Measurements from ENCODE around the gene CRAT. TPM values are rescaled to one million over a fixed set of nuclear protein-coding genes. Genes with fewer than 3 reads are reported as not detected.
A peak's percentile ranks its signal among the peaks of the same experiment; 100 is the strongest.

CRAT gene
- total and polyA plus RNA-seq, 5 donors from 2014 or later: 8.7 to 12.5 (median 10.9) TPM

- H3K27ac ChIP-seq (ENCODE audit: insufficient read depth, low read length, poor library complexity, severe bottlenecking): no peak overlapping the region
- H3K4me1 ChIP-seq (ENCODE audit: control insufficient read depth, insufficient read depth, low read length, poor library complexity, severe bottlenecking): no peaks in the 10 kb centered on the region
- ATAC-seq (ENCODE audit: low read depth in 2 of 2) (no peak), DNase-seq (no peak)
- Mint-ChIP-seq H3K4me3 (peak overlapping the region in 1 of 4 donors; percentile 29), H3K4me1 (no peaks in the 10 kb centered on the region), H3K27me3 (no peaks in the 10 kb centered on the region), H3K36me3 (peaks cover 3% of the 10 kb centered on the region), H3K9me3 (no peaks in the 10 kb centered on the region), H3K27ac (no peak overlapping the region)
- no peaks in the 10 kb centered on the region for H3K27me3 ChIP-seq (ENCODE audit: control insufficient read depth, insufficient read depth, low read length)
- H3K4me3 ChIP-seq (ENCODE audit: low read depth, low read length): no peak overlapping the region
- H3K36me3 ChIP-seq (ENCODE audit: control insufficient read depth, insufficient read depth, low read length): no peaks in the 10 kb centered on the region
- no peaks in the 10 kb centered on the region for H3K9me3 ChIP-seq (ENCODE audit: control insufficient read depth in 2 of 2, low read length in 2 of 2)
Measured at GRCh38 chr9:129101279-129101678, 9.3 kb downstream of the CRAT start.

GRCh38 chr9:129100383-129101169 is 10.0 kb downstream of the CRAT start:
- Histone ChIP-seq H3K27me3 (ENCODE audit: control insufficient read depth, insufficient read depth, low read length) (no peaks in the 10 kb centered on the region), H3K36me3 (ENCODE audit: control insufficient read depth, insufficient read depth, low read length) (no peaks in the 10 kb centered on the region), H3K4me1 (ENCODE audit: control insufficient read depth, insufficient read depth, low read length, poor library complexity, severe bottlenecking) (no peaks in the 10 kb centered on the region), H3K27ac (ENCODE audit: insufficient read depth, low read length, poor library complexity, severe bottlenecking) (no peak overlapping the region), H3K4me3 (ENCODE audit: low read depth, low read length) (no peak overlapping the region), H3K9me3 (ENCODE audit: control insufficient read depth in 2 of 2, low read length in 2 of 2) (no peaks in the 10 kb centered on the region)
- DNase-seq (no peak), ATAC-seq (ENCODE audit: low read depth in 2 of 2) (no peak)
- peaks cover 3% of the 10 kb centered on the region for H3K36me3 Mint-ChIP-seq
- no peaks in the 10 kb centered on the region for H3K9me3 Mint-ChIP-seq
- no peak overlapping the region for H3K4me3 Mint-ChIP-seq
- H3K27ac Mint-ChIP-seq: no peak overlapping the region
- no peaks in the 10 kb centered on the region for H3K27me3 Mint-ChIP-seq
- H3K4me1 Mint-ChIP-seq: no peaks in the 10 kb centered on the region

GRCh38 chr9:129098328-129098727 is 12.3 kb downstream of the CRAT start:
- H3K27ac Mint-ChIP-seq: no peak overlapping the region
- no peaks in the 10 kb centered on the region for H3K27me3 ChIP-seq (ENCODE audit: control insufficient read depth, insufficient read depth, low read length)

GRCh38 chr9:129097671-129098306 is 12.8 kb downstream of the CRAT start:
- Mint-ChIP-seq H3K36me3 (peaks cover 3% of the 10 kb centered on the region), H3K4me1 (no peaks in the 10 kb centered on the region), H3K4me3 (no peak overlapping the region), H3K9me3 (no peaks in the 10 kb centered on the region), H3K27ac (no peak overlapping the region), H3K27me3 (no peaks in the 10 kb centered on the region)
- DNase-seq (no peak), ATAC-seq (ENCODE audit: low read depth in 2 of 2) (no peak)
- H3K4me3 ChIP-seq (ENCODE audit: low read depth, low read length): no peak overlapping the region
- H3K4me1 ChIP-seq (ENCODE audit: control insufficient read depth, insufficient read depth, low read length, poor library complexity, severe bottlenecking): no peaks in the 10 kb centered on the region
- no peaks in the 10 kb centered on the region for H3K9me3 ChIP-seq (ENCODE audit: control insufficient read depth in 2 of 2, low read length in 2 of 2)
- H3K27ac ChIP-seq (ENCODE audit: insufficient read depth, low read length, poor library complexity, severe bottlenecking): no peak overlapping the region
- H3K36me3 ChIP-seq (ENCODE audit: control insufficient read depth, insufficient read depth, low read length): no peaks in the 10 kb centered on the region
- no peaks in the 10 kb centered on the region for H3K27me3 ChIP-seq (ENCODE audit: control insufficient read depth, insufficient read depth, low read length)

More at GRCh38 chr9:129098328-129098727, 12.3 kb downstream of the CRAT start:
- DNase-seq (no peak), ATAC-seq (ENCODE audit: low read depth in 2 of 2) (no peak)
- Histone ChIP-seq H3K4me1 (ENCODE audit: control insufficient read depth, insufficient read depth, low read length, poor library complexity, severe bottlenecking) (no peaks in the 10 kb centered on the region), H3K4me3 (ENCODE audit: low read depth, low read length) (no peak overlapping the region), H3K9me3 (ENCODE audit: control insufficient read depth in 2 of 2, low read length in 2 of 2) (no peaks in the 10 kb centered on the region), H3K27ac (ENCODE audit: insufficient read depth, low read length, poor library complexity, severe bottlenecking) (no peak overlapping the region), H3K36me3 (ENCODE audit: control insufficient read depth, insufficient read depth, low read length) (no peaks in the 10 kb centered on the region)
- H3K36me3 Mint-ChIP-seq: peaks cover 3% of the 10 kb centered on the region
- H3K4me1 Mint-ChIP-seq: no peaks in the 10 kb centered on the region
- H3K4me3 Mint-ChIP-seq: no peak overlapping the region
- no peaks in the 10 kb centered on the region for H3K9me3 Mint-ChIP-seq
- no peaks in the 10 kb centered on the region for H3K27me3 Mint-ChIP-seq

- Histone ChIP-seq H3K4me1 (ENCODE audit: control insufficient read depth, insufficient read depth, low read length, poor library complexity, severe bottlenecking) (no peaks in the 10 kb centered on the region), H3K9me3 (ENCODE audit: control insufficient read depth in 2 of 2, low read length in 2 of 2) (no peaks in the 10 kb centered on the region), H3K27me3 (ENCODE audit: control insufficient read depth, insufficient read depth, low read length) (no peaks in the 10 kb centered on the region), H3K4me3 (ENCODE audit: low read depth, low read length) (no peak overlapping the region), H3K36me3 (ENCODE audit: control insufficient read depth, insufficient read depth, low read length) (no peaks in the 10 kb centered on the region), H3K27ac (ENCODE audit: insufficient read depth, low read length, poor library complexity, severe bottlenecking) (no peak overlapping the region)
- Mint-ChIP-seq H3K4me1 (no peaks in the 10 kb centered on the region), H3K27ac (no peak overlapping the region), H3K4me3 (no peak overlapping the region), H3K9me3 (no peaks in the 10 kb centered on the region), H3K36me3 (peaks cover 3% of the 10 kb centered on the region), H3K27me3 (no peaks in the 10 kb centered on the region)
- DNase-seq (no peak), ATAC-seq (ENCODE audit: low read depth in 2 of 2) (no peak)
Measured at GRCh38 chr9:129095908-129096307, 14.7 kb downstream of the CRAT start.

- Mint-ChIP-seq H3K4me1 (no peaks in the 10 kb centered on the region), H3K36me3 (peaks cover 3% of the 10 kb centered on the region), H3K27me3 (no peaks in the 10 kb centered on the region), H3K27ac (no peak overlapping the region), H3K9me3 (no peaks in the 10 kb centered on the region), H3K4me3 (no peak overlapping the region)
- Histone ChIP-seq H3K9me3 (ENCODE audit: control insufficient read depth in 2 of 2, low read length in 2 of 2) (no peaks in the 10 kb centered on the region), H3K27me3 (ENCODE audit: control insufficient read depth, insufficient read depth, low read length) (no peaks in the 10 kb centered on the region), H3K4me1 (ENCODE audit: control insufficient read depth, insufficient read depth, low read length, poor library complexity, severe bottlenecking) (no peaks in the 10 kb centered on the region), H3K36me3 (ENCODE audit: control insufficient read depth, insufficient read depth, low read length) (peaks cover 2% of the 10 kb centered on the region), H3K4me3 (ENCODE audit: low read depth, low read length) (no peak overlapping the region), H3K27ac (ENCODE audit: insufficient read depth, low read length, poor library complexity, severe bottlenecking) (no peak overlapping the region)
- DNase-seq (no peak), ATAC-seq (ENCODE audit: low read depth in 2 of 2) (no peak)
Measured at GRCh38 chr9:129095170-129095667, 15.4 kb downstream of the CRAT start.

- Mint-ChIP-seq H3K4me3 (no peak overlapping the region), H3K36me3 (peaks cover 3% of the 10 kb centered on the region), H3K4me1 (no peaks in the 10 kb centered on the region), H3K27me3 (no peaks in the 10 kb centered on the region), H3K9me3 (no peaks in the 10 kb centered on the region), H3K27ac (no peak overlapping the region)
- peaks cover 8% of the 10 kb centered on the region for H3K36me3 ChIP-seq (ENCODE audit: control insufficient read depth, insufficient read depth, low read length)
- ATAC-seq (ENCODE audit: low read depth in 2 of 2) (no peak), DNase-seq (no peak)
- H3K4me1 ChIP-seq (ENCODE audit: control insufficient read depth, insufficient read depth, low read length, poor library complexity, severe bottlenecking): no peaks in the 10 kb centered on the region
- no peak overlapping the region for H3K27ac ChIP-seq (ENCODE audit: insufficient read depth, low read length, poor library complexity, severe bottlenecking)
- H3K9me3 ChIP-seq (ENCODE audit: control insufficient read depth in 2 of 2, low read length in 2 of 2): no peaks in the 10 kb centered on the region
- H3K4me3 ChIP-seq (ENCODE audit: low read depth, low read length): no peak overlapping the region
- H3K27me3 ChIP-seq (ENCODE audit: control insufficient read depth, insufficient read depth, low read length): no peaks in the 10 kb centered on the region
Measured at GRCh38 chr9:129094387-129095169, 16.0 kb downstream of the CRAT start.
